H9 (cell line): ENCODE measurements around the gene PPP2R3A. TPM values are rescaled to one million over a fixed set of nuclear protein-coding genes. Genes with fewer than 3 reads are reported as not detected.

ENCODE experiments used
- DNase-seq: peaks from one replicate; pipeline ENCODE4 v3.0.0-alpha.2; 2017
- H2AFZ ChIP-seq: one replicate; pipeline ENCODE4 v1.6.1; 2013; ENCODE audit warnings: mild to moderate bottlenecking, low read length, control low read depth, moderate library complexity
- H2AK5ac ChIP-seq: 2 replicates; pipeline ENCODE4 v1.6.1; 2013; ENCODE audit warnings: low read length, control low read depth, mixed read lengths; ENCODE audit not compliant: insufficient read length
- H2BK120ac ChIP-seq: one replicate; pipeline ENCODE4 v1.6.1; 2013; ENCODE audit warnings: low read depth, mild to moderate bottlenecking, low read length, control low read depth, inconsistent platforms; ENCODE audit not compliant: poor library complexity, severe bottlenecking
- H2BK12ac ChIP-seq: 2 replicates; pipeline ENCODE4 v1.6.1; 2013; ENCODE audit warnings: low read length, control low read depth, mixed read lengths, low read depth; ENCODE audit not compliant: insufficient read length
- H2BK15ac ChIP-seq: 2 replicates; pipeline ENCODE4 v1.6.1; 2013; ENCODE audit warnings: low read depth, low read length, control low read depth
- H2BK20ac ChIP-seq: one replicate; pipeline ENCODE4 v1.6.1; 2013; ENCODE audit warnings: low read depth, mild to moderate bottlenecking, low read length, control low read depth, inconsistent platforms; ENCODE audit not compliant: poor library complexity, severe bottlenecking
- H2BK5ac ChIP-seq: 2 replicates; pipeline ENCODE4 v1.6.1; 2013; ENCODE audit warnings: low read length, control low read depth, mixed read lengths; ENCODE audit not compliant: insufficient read length
- H3K14ac ChIP-seq: 2 replicates; pipeline ENCODE4 v1.6.1; 2013; ENCODE audit warnings: low read length, control low read depth; ENCODE audit not compliant: insufficient read depth
- H3K18ac ChIP-seq: 2 replicates; pipeline ENCODE4 v1.6.1; 2013; ENCODE audit warnings: low read depth, mild to moderate bottlenecking, mixed read lengths, low read length, control low read depth; ENCODE audit not compliant: insufficient read length
- H3K23ac ChIP-seq: 2 replicates; pipeline ENCODE4 v1.6.1; 2013; ENCODE audit warnings: low read length, control low read depth, mixed read lengths, low read depth; ENCODE audit not compliant: insufficient read length
- H3K23me2 ChIP-seq: 2 replicates; pipeline ENCODE4 v1.6.1; 2013; ENCODE audit warnings: low read depth, mild to moderate bottlenecking, mixed read lengths, low read length, control low read depth; ENCODE audit not compliant: insufficient read length, poor library complexity, severe bottlenecking
- H3K27ac ChIP-seq: 2 replicates; pipeline ENCODE4 v1.5.1; 2013; ENCODE audit warnings: low read length, control low read depth, mixed read lengths, low read depth; ENCODE audit not compliant: insufficient read length
- H3K27me3 ChIP-seq: 2 replicates; pipeline ENCODE4 v1.6.1; 2013; ENCODE audit warnings: low read length, control low read depth, inconsistent platforms; ENCODE audit not compliant: insufficient read depth
- H3K4ac ChIP-seq: 2 replicates; pipeline ENCODE4 v1.6.1; 2013; ENCODE audit warnings: low read depth, mild to moderate bottlenecking, control low read depth, inconsistent platforms, low read length, moderate library complexity
- H3K4me1 ChIP-seq: 2 replicates; pipeline ENCODE4 v1.6.1; 2013; ENCODE audit warnings: low read length, control low read depth, inconsistent platforms; ENCODE audit not compliant: insufficient read depth
- H3K4me2 ChIP-seq: 2 replicates; pipeline ENCODE4 v1.6.1; 2013; ENCODE audit warnings: low read length, control low read depth, mixed read lengths; ENCODE audit not compliant: insufficient read length, insufficient read depth
- H3K56ac ChIP-seq: 2 replicates; pipeline ENCODE4 v1.6.1; 2013; ENCODE audit warnings: low read depth, mild to moderate bottlenecking, mixed read lengths, low read length, control low read depth; ENCODE audit not compliant: insufficient read length
- H3K79me1 ChIP-seq: 2 replicates; pipeline ENCODE4 v1.6.1; 2013; ENCODE audit warnings: low read depth, mild to moderate bottlenecking, moderate library complexity, low read length, control low read depth, inconsistent platforms; ENCODE audit not compliant: insufficient read depth, poor library complexity, severe bottlenecking
- H3K79me2 ChIP-seq: 2 replicates; pipeline ENCODE4 v1.6.1; 2013; ENCODE audit warnings: low read length, control low read depth, inconsistent platforms; ENCODE audit not compliant: insufficient read depth
- H3K9ac ChIP-seq: 2 replicates; pipeline ENCODE4 v1.6.1; 2013; ENCODE audit warnings: low read length, control low read depth, mixed read lengths; ENCODE audit not compliant: insufficient read length; ENCODE audit errors: extremely low read depth
- H3K9me3 ChIP-seq: one replicate; pipeline ENCODE4 v1.6.1; 2013; ENCODE audit warnings: low read depth, low read length, inconsistent platforms; ENCODE audit not compliant: control insufficient read depth
- H3T11ph ChIP-seq: one replicate; pipeline ENCODE4 v1.6.1; 2013; ENCODE audit warnings: mild to moderate bottlenecking, low read length, control low read depth, inconsistent platforms
- H4K20me1 ChIP-seq: one replicate; pipeline ENCODE4 v1.6.1; 2013; ENCODE audit not compliant: control insufficient read depth, insufficient read length, insufficient read depth
- H4K5ac ChIP-seq: 2 replicates; pipeline ENCODE4 v1.6.1; 2013; ENCODE audit warnings: low read depth, mild to moderate bottlenecking, mixed read lengths, low read length, control low read depth; ENCODE audit not compliant: insufficient read length
- H4K8ac ChIP-seq: replicated peaks from 2 replicates; pipeline ENCODE4 v1.6.1; 2013; ENCODE audit warnings: low read length, control low read depth, mixed read lengths, low read depth; ENCODE audit not compliant: insufficient read length
- H4K91ac ChIP-seq: 2 replicates; pipeline ENCODE4 v1.6.1; 2013; ENCODE audit warnings: low read depth, mild to moderate bottlenecking, moderate library complexity, mixed read lengths, low read length, control low read depth; ENCODE audit not compliant: insufficient read length
- H3K27ac Mint-ChIP-seq, 3 experiments: 2 replicates in 2 of 3; 3 replicates in 1 of 3; pipeline ENCODE4 v1.8.0; 2020 to 2021; ENCODE audit warnings: mixed read lengths in 3 of 3, mild to moderate bottlenecking in 1 of 3, moderate library complexity in 1 of 3
- H3K27me3 Mint-ChIP-seq: 2 replicates; pipeline ENCODE4 v1.8.0; 2021; ENCODE audit warnings: low read depth, mild to moderate bottlenecking, moderate library complexity, mixed read lengths
- H3K36me3 Mint-ChIP-seq, 3 experiments: 2 replicates in 2 of 3; 3 replicates in 1 of 3; pipeline ENCODE4 v1.8.0; 2020 to 2021; ENCODE audit warnings: low read depth in 3 of 3, mixed read lengths in 3 of 3; ENCODE audit not compliant: insufficient read depth in 1 of 3
- H3K4me1 Mint-ChIP-seq, 2 experiments: 2 replicates each; pipeline ENCODE4 v1.8.0; 2020; ENCODE audit warnings: mixed read lengths in 2 of 2
- H3K4me3 Mint-ChIP-seq, 2 experiments: 2 replicates in 1 of 2; 3 replicates in 1 of 2; pipeline ENCODE4 v1.8.0; 2020 to 2021; ENCODE audit warnings: mild to moderate bottlenecking in 2 of 2, mixed read lengths in 2 of 2, moderate library complexity in 1 of 2
- H3K9me3 Mint-ChIP-seq, 2 experiments: 2 replicates in 1 of 2; 3 replicates in 1 of 2; pipeline ENCODE4 v1.8.0; 2020; ENCODE audit warnings: mild to moderate bottlenecking in 2 of 2, mixed read lengths in 2 of 2, moderate library complexity in 1 of 2
- CTCF ChIP-seq: fragments of 200-600 bp; sonication (generic); conservative IDR thresholded peaks from 3 replicates; pipeline ENCODE4 v1.8.0; 2021; ENCODE audit warnings: antibody characterized with exemption, mild to moderate bottlenecking
- WGBS: extraction: QIAGEN DNeasy Blood & Tissue Kit; methylation state at CpG from one replicate; pipeline ENCODE4 v1.1.7; 2013; ENCODE audit warnings: missing lambda C conversion rate, low lambda C conversion rate, mixed read lengths; ENCODE audit not compliant: insufficient read length; ENCODE audit errors: extremely low coverage; 5-methylcytosine and 5-hydroxymethylcytosine counted together
- total RNA-seq: library from RNA; stranded (reverse); gene quantifications from 2 replicates; pipeline ENCODE4 v1.2.1, GENCODE V29; 2021

The PPP2R3A gene
- total RNA-seq, 1 experiment from 2014 or later, result 12.4 TPM

GRCh38 chr3:135916310-135916709 lies 49.2 kb upstream of the PPP2R3A start:
- Histone ChIP-seq H4K8ac (no peak overlapping the region), H2BK20ac (no peak overlapping the region), H3K27me3 (no peaks in the 10 kb centered on the region), H3K9me3 (no peaks in the 10 kb centered on the region), H3K23ac (no peak overlapping the region), H4K5ac (no peak overlapping the region), H2BK15ac (no peak overlapping the region), H3K79me1 (no peaks in the 10 kb centered on the region), H3K56ac (no peak overlapping the region), H3T11ph (no peak overlapping the region), H3K23me2 (no peaks in the 10 kb centered on the region), H2AFZ (no peak overlapping the region), H3K79me2 (no peaks in the 10 kb centered on the region), H3K4me2 (no peak overlapping the region), H2AK5ac (no peak overlapping the region), H2BK5ac (no peak overlapping the region), H3K9ac (no peak overlapping the region), H4K91ac (no peak overlapping the region), H2BK12ac (no peak overlapping the region), H2BK120ac (no peak overlapping the region), H4K20me1 (no peaks in the 10 kb centered on the region), H3K18ac (no peak overlapping the region), H3K14ac (no peak overlapping the region), H3K4me1 (no peaks in the 10 kb centered on the region), H3K4ac (no peak overlapping the region), H3K27ac (no peak overlapping the region)
- DNase-seq, result no peak
- no peaks in the 10 kb centered on the region; a peak in 1 of 5 replicates for H3K9me3 Mint-ChIP-seq
- H3K36me3 Mint-ChIP-seq, result no peaks in the 10 kb centered on the region
- H3K27ac Mint-ChIP-seq, result no peak overlapping the region
- 100% methylated on average over 4 of the region's 4 CpGs for WGBS
- no peak overlapping the region for H3K4me3 Mint-ChIP-seq
- H3K27me3 Mint-ChIP-seq, result no peaks in the 10 kb centered on the region
- peaks cover 11 to 13% of the 10 kb centered on the region in 2 experiments for H3K4me1 Mint-ChIP-seq
- no peak for TF ChIP-seq CTCF
